GM12801 (cell line): ENCODE data around the gene HDC.

Experiments
- TF ChIP-seq, protein P1 (sequence below): IDR thresholded peaks from one replicate; pipeline ENCODE4 v1.5.1; 2011; ENCODE audit warnings: control low read depth; ENCODE audit not compliant: insufficient read length; ENCODE audit errors: extremely low read depth

The HDC gene

DNA sequence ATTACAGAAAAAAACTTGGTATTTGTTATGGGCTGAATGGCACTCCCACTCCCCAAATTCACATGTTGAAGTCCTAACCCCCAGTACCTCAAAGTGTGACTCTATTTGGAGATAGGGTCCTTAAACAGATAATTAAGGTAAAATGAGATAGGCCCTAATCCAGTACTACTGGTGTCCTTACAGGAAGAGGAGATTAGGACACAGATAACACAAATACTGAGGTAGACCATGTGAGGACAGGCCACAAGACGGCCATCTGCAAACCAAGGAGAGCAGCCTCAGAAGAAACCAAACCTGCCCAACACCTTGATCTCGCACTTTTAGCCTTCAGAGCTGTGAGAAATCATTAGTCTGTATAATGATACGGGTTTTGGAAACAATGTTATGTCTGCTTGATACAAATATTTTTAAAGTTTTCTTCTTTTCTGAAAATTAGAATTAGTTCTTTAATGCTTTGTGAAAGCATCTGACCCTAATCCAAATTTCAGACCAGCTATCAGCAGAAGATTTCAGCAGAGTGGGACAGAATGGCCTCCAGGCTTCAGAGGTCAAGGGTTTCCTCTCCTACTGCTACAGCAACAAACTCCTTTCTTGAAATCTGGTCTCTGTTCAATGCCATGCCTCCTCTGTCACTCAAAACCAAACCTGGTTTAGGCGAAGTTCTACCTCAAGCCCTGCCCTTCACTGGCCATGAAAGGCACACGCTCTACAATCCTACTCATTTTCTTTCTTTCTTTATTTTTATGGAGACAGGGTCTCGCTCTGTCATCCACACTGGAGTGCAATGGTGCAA is 22.0 kb upstream of the HDC start:
- TF ChIP-seq, protein P1, sequence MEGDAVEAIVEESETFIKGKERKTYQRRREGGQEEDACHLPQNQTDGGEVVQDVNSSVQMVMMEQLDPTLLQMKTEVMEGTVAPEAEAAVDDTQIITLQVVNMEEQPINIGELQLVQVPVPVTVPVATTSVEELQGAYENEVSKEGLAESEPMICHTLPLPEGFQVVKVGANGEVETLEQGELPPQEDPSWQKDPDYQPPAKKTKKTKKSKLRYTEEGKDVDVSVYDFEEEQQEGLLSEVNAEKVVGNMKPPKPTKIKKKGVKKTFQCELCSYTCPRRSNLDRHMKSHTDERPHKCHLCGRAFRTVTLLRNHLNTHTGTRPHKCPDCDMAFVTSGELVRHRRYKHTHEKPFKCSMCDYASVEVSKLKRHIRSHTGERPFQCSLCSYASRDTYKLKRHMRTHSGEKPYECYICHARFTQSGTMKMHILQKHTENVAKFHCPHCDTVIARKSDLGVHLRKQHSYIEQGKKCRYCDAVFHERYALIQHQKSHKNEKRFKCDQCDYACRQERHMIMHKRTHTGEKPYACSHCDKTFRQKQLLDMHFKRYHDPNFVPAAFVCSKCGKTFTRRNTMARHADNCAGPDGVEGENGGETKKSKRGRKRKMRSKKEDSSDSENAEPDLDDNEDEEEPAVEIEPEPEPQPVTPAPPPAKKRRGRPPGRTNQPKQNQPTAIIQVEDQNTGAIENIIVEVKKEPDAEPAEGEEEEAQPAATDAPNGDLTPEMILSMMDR: no peak

DNA sequence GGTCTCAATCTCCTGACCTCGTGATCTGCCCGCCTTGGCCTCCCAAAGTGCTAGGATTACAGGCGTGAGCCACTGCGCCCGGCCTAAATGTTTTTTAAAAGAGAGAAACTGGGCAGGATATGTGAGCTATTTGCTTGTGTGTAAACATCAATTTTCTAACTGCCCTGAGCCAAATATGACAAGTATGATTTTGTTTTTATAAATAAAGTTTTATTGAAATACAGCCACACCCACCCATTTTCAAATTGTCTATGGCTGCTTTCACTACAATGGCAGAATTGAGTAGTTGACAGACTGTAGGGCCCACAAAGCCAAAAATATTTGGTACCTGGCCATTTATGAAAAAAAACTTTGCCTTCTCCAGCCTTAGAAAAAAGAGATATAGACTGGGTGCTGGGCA is 15.9 kb upstream of the HDC start:
- TF ChIP-seq, protein P1: no peak

DNA sequence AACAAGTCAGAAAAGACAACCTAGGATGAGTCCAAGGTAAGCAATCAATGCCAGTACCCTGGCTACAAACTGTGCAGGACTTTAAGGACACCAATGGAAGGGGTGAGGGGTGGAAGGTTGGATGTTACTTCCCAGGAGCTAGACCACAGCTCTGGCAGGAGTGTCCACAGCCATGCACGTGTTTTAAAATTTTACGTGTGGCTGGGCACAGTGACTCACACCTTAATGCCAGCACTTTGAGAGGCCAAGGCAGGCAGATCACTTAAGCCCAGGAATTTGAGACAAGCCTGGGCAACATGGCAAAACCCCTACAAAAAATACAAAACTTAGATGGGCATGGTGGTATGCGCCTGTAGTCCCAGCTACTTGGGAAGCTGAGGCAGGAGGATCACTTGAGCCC is 14.7 kb upstream of the HDC start:
- TF ChIP-seq, protein P1: no peak

DNA sequence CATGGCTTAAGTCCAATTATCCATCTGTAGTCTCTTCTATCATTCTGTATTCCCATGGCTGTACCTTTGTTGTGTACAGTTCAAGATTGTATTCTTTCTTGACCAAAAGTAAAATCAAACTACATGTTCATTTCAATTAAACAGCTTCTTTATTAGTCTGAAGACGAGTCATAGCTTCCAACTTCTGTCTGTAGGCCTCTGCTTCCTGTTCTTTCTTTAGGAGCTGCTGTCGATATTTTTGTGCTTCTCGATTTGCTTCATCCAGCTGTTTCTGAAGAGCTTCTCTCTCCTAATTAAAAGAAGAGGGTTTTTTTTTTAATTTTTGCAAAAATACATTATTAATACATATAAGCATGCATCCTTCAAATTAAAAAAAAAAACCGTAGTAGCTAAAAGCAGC is 13.0 kb upstream of the HDC start:
- TF ChIP-seq, protein P1: no peak

DNA sequence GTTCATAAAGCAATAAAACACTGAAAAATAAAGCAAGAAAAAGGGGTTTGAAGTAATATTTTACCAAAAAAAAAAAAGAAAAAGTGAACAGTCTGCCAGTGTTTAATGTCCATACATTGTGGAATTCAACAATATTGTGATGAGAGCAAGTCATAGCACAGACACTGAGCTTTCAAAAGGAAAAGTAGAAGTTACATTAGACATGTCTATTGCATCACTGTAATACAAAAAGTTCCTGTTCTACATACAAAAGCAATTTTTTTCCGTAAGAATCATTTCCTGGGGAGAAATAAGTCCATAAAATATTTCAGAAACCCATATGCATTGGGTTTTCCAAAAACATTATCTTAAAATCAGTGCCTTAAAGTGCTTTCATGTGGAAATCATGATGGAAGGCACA is 11.8 kb upstream of the HDC start:
- TF ChIP-seq, protein P1: no peak

DNA sequence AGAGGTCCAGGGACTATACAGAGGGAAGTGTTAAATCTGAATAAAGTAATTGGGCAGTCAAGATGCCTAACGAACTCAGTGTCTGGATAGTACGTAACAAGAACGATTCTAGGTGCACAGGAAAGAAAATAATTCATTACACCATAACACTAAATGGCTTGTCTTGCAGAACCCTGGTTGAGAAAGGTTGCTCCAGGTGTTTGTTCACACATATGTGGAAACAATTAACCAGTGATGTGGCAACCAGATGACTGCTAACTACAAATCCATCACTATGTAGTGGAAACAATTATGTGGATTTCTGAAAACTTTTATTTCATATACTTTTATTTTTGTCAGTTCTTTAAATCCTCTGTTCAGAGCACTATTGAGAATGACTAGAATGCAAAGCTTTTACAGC is 10.4 kb upstream of the HDC start:
- TF ChIP-seq, protein P1: no peak

DNA sequence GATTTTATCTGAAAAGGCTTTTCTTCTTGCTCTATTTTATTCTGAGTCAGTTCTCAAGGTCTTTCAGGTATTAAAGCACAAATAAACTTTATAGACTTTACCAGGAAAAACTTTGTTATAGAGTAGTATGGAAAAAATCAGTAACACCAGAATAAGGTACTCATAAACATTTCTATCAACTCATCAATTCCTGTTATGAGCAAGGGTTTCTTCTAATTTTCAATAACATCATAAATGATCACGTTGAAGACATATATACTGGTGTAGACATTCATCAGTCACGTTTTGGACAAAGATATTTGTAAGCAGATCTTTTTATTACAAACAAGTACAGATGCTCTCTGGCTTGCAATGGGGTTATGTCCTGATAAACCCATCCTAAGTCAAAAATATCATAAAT is 9.6 kb upstream of the HDC start:
- TF ChIP-seq, protein P1: no peak

DNA sequence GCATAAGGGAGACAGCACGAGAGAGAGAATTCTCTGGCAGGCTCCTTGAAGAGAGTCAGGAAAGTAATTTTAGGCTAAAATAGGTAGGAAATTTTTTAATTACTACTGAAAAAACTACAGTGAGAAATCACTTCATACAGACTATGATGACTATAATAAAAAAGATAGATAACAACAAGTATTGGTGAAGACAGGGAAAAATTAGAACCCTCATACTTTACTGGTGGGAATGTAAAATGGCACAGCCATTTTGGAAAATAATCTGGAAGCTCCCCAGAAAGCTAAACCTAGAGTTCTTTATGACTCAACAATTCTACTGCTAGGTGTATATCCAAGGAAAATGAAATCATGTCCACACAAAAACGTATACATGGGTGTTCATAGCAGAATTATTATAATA is 2.1 kb upstream of the HDC start:
- TF ChIP-seq, protein P1: no peak
